Measurements from ENCODE around the gene LEF1.

Gene LEF1

GRCh38 chr4:108192935-108193334 lies 24.2 kb upstream of the LEF1 start:
- Histone ChIP-seq H3K4me3 (no peak overlapping the region), H3K27ac (no peak overlapping the region)
- no peak for TF ChIP-seq CTCF (IDR thresholded peaks at IDR 0.05)
- DNase-seq (ENCODE audit: low spot score): no peak

GRCh38 chr4:108192056-108192455 lies 23.3 kb upstream of the LEF1 start:
- TF ChIP-seq CTCF (IDR thresholded peaks at IDR 0.05): no peak
- H3K4me3 ChIP-seq: no peak overlapping the region

GRCh38 chr4:108191269-108191914 lies 22.7 kb upstream of the LEF1 start:
- TF ChIP-seq CTCF (IDR thresholded peaks at IDR 0.05): no peak
- H3K4me3 ChIP-seq: no peak overlapping the region
- no peak for DNase-seq (ENCODE audit: low spot score)
- H3K27ac ChIP-seq: no peak overlapping the region

More at GRCh38 chr4:108192056-108192455, 23.3 kb upstream of the LEF1 start:
- no peak overlapping the region for H3K27ac ChIP-seq
- DNase-seq (ENCODE audit: low spot score): no peak

- no peak for DNase-seq (ENCODE audit: low spot score)
- Histone ChIP-seq H3K27ac (no peak overlapping the region), H3K4me3 (no peak overlapping the region)
- TF ChIP-seq CTCF (IDR thresholded peaks at IDR 0.05): no peak
Observed at GRCh38 chr4:108188770-108189169, 20.0 kb upstream of the LEF1 start.

- no peak overlapping the region for H3K27ac ChIP-seq
- TF ChIP-seq CTCF (IDR thresholded peaks at IDR 0.05): no peak
- DNase-seq (ENCODE audit: low spot score): no peak
- no peak overlapping the region for H3K4me3 ChIP-seq
Observed at GRCh38 chr4:108185252-108185651, 16.5 kb upstream of the LEF1 start.

GRCh38 chr4:108184453-108185049 lies 15.8 kb upstream of the LEF1 start:
- DNase-seq (ENCODE audit: low spot score): no peak
- Histone ChIP-seq H3K27ac (no peak overlapping the region), H3K4me3 (no peak overlapping the region)
- TF ChIP-seq CTCF (IDR thresholded peaks at IDR 0.05): no peak

- no peak for TF ChIP-seq CTCF (IDR thresholded peaks at IDR 0.05)
- DNase-seq (ENCODE audit: low spot score): no peak
- Histone ChIP-seq H3K27ac (no peak overlapping the region), H3K4me3 (no peak overlapping the region)
Observed at GRCh38 chr4:108181704-108182103, 13.0 kb upstream of the LEF1 start.

Measured in coronary artery (tissue), 2 donors.